Breast epithelium (tissue), 3 donors: ENCODE data around the gene DMWD.

Experiments
- POLR2A ChIP-seq: fragments of 450-650 bp; IDR thresholded peaks from one replicate; pipeline ENCODE4 v1.6.1; 2016; ENCODE audit warnings: antibody characterized with exemption, mild to moderate bottlenecking, moderate library complexity
- TF ChIP-seq, protein P1 (sequence below), 3 donors: fragments of 450-650 bp; IDR thresholded peaks; one replicate each; pipeline ENCODE4 v1.5.1; 2016 to 2017; ENCODE audit warnings: antibody characterized with exemption in 3 of 3, mild to moderate bottlenecking in 3 of 3, moderate library complexity in 3 of 3

DNA sequence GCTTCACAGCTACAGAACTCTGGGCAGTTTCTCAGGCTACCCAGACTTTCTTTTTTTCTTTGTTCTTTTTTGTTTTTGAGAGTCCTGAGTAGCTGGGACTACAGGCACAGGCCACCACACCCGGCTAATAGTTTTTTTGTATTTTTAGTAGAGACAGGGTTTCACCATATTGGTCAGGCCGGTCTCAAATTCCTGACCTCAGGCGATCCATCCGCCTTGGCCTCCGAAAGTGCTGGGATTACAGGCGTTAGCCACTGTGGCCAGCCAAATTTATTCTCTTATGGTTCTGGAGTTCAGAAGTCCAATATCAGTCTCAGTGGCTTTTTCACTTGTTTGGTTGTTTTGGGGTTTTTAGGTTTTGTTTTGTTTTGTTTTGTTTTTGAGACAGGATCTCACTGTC lies 47.0 kb downstream of the DMWD start:
- TF ChIP-seq POLR2A, result no peak
- TF ChIP-seq, protein P1, sequence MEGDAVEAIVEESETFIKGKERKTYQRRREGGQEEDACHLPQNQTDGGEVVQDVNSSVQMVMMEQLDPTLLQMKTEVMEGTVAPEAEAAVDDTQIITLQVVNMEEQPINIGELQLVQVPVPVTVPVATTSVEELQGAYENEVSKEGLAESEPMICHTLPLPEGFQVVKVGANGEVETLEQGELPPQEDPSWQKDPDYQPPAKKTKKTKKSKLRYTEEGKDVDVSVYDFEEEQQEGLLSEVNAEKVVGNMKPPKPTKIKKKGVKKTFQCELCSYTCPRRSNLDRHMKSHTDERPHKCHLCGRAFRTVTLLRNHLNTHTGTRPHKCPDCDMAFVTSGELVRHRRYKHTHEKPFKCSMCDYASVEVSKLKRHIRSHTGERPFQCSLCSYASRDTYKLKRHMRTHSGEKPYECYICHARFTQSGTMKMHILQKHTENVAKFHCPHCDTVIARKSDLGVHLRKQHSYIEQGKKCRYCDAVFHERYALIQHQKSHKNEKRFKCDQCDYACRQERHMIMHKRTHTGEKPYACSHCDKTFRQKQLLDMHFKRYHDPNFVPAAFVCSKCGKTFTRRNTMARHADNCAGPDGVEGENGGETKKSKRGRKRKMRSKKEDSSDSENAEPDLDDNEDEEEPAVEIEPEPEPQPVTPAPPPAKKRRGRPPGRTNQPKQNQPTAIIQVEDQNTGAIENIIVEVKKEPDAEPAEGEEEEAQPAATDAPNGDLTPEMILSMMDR (IDR thresholded peaks at IDR 0.05), result no peak
